Measurements from ENCODE around the gene CHST10.

CHST10 gene

GRCh38 chr2:100413571-100413970, 3.9 kb downstream of the CHST10 start:
- DNase-seq (ENCODE audit: low read depth): no peak

- DNase-seq (ENCODE audit: low read depth): no peak
Measured at GRCh38 chr2:100412881-100413321, 4.6 kb downstream of the CHST10 start.

- no peak for DNase-seq (ENCODE audit: low read depth)
Measured at GRCh38 chr2:100412466-100412865, 5.0 kb downstream of the CHST10 start.

- no peak for DNase-seq (ENCODE audit: low read depth)
Measured at GRCh38 chr2:100411841-100412292, 5.6 kb downstream of the CHST10 start.

- no peak for DNase-seq (ENCODE audit: low read depth)
Measured at GRCh38 chr2:100409975-100410647, 7.4 kb downstream of the CHST10 start.

GRCh38 chr2:100409461-100409860, 8.0 kb downstream of the CHST10 start:
- no peak for DNase-seq (ENCODE audit: low read depth)

GRCh38 chr2:100408941-100409340, 8.5 kb downstream of the CHST10 start:
- no peak for DNase-seq (ENCODE audit: low read depth)

- no peak for DNase-seq (ENCODE audit: low read depth)
Measured at GRCh38 chr2:100408104-100408503, 9.4 kb downstream of the CHST10 start.

GRCh38 chr2:100407563-100407962, 9.9 kb downstream of the CHST10 start:
- no peak for DNase-seq (ENCODE audit: low read depth)

- DNase-seq (ENCODE audit: low read depth): no peak
Measured at GRCh38 chr2:100407073-100407472, 10.4 kb downstream of the CHST10 start.

- DNase-seq (ENCODE audit: low read depth): no peak
Measured at GRCh38 chr2:100406120-100406508, 11.4 kb downstream of the CHST10 start.

GRCh38 chr2:100405403-100406119, 11.9 kb downstream of the CHST10 start:
- DNase-seq (ENCODE audit: low read depth): no peak

- DNase-seq (ENCODE audit: low read depth): no peak
Measured at GRCh38 chr2:100404411-100404810, 13.1 kb downstream of the CHST10 start.

GRCh38 chr2:100403722-100404121, 13.7 kb downstream of the CHST10 start:
- no peak for DNase-seq (ENCODE audit: low read depth)

GRCh38 chr2:100401268-100401667, 16.2 kb downstream of the CHST10 start:
- no peak for DNase-seq (ENCODE audit: low read depth)

- DNase-seq (ENCODE audit: low read depth): no peak
Measured at GRCh38 chr2:100399714-100400113, 17.8 kb downstream of the CHST10 start.

GRCh38 chr2:100397976-100398375, 19.5 kb downstream of the CHST10 start:
- no peak for DNase-seq (ENCODE audit: low read depth)

GRCh38 chr2:100397118-100397860, 20.2 kb downstream of the CHST10 start:
- DNase-seq (ENCODE audit: low read depth): no peak

GRCh38 chr2:100396483-100396882, 21.0 kb downstream of the CHST10 start:
- DNase-seq (ENCODE audit: low read depth): no peak

- DNase-seq (ENCODE audit: low read depth): no peak
Measured at GRCh38 chr2:100395532-100396350, 21.7 kb downstream of the CHST10 start.

GRCh38 chr2:100394111-100394641, 23.3 kb downstream of the CHST10 start:
- DNase-seq (ENCODE audit: low read depth): no peak

- no peak for DNase-seq (ENCODE audit: low read depth)
Measured at GRCh38 chr2:100393362-100393761, 24.1 kb downstream of the CHST10 start.
